Lower leg skin (tissue), 3 donors: ENCODE data around the gene ATAD3A.

Experiments
- POLR2A ChIP-seq, 2 donors: fragments of 450-650 bp; IDR thresholded peaks; one replicate each; pipeline ENCODE4 v1.6.1; 2016 to 2017; ENCODE audit warnings: antibody characterized with exemption in 2 of 2, mild to moderate bottlenecking in 1 of 2, moderate library complexity in 1 of 2
- TF ChIP-seq, protein P1 (sequence below), 3 donors: fragments of 450-650 bp; IDR thresholded peaks; one replicate each; pipeline ENCODE4 v1.5.1; 2016; ENCODE audit warnings: antibody characterized with exemption in 3 of 3, mild to moderate bottlenecking in 3 of 3, moderate library complexity in 2 of 3

GRCh38 chr1:1558591-1558990 lies 46.6 kb downstream of the ATAD3A start:
- TF ChIP-seq, protein P1, sequence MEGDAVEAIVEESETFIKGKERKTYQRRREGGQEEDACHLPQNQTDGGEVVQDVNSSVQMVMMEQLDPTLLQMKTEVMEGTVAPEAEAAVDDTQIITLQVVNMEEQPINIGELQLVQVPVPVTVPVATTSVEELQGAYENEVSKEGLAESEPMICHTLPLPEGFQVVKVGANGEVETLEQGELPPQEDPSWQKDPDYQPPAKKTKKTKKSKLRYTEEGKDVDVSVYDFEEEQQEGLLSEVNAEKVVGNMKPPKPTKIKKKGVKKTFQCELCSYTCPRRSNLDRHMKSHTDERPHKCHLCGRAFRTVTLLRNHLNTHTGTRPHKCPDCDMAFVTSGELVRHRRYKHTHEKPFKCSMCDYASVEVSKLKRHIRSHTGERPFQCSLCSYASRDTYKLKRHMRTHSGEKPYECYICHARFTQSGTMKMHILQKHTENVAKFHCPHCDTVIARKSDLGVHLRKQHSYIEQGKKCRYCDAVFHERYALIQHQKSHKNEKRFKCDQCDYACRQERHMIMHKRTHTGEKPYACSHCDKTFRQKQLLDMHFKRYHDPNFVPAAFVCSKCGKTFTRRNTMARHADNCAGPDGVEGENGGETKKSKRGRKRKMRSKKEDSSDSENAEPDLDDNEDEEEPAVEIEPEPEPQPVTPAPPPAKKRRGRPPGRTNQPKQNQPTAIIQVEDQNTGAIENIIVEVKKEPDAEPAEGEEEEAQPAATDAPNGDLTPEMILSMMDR (IDR thresholded peaks at IDR 0.05): no peak
- TF ChIP-seq POLR2A (IDR thresholded peaks at IDR 0.05): no peak
